ENCODE measurements around the gene HERC6.

Gene HERC6

DNA sequence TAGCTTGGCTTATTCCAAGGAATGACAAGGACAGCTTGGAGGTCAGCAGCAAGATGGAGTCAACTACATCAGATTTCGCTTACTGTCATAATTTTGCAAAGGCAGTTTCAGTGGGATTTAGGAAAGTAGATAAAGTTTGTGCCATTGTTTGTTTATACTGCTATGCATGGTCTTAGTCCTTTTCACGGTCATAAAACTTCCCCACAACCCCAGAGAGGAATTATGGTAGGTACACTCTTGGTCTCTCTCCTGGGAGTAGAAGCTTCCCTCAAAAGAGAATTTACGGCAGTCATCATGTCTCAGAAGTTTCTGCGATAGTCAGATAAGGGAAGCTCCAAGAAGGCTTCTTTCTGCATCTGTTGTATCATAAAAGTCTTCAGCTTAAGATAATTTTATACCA, 27.9 kb upstream of the HERC6 start:
- TF ChIP-seq, protein P1, sequence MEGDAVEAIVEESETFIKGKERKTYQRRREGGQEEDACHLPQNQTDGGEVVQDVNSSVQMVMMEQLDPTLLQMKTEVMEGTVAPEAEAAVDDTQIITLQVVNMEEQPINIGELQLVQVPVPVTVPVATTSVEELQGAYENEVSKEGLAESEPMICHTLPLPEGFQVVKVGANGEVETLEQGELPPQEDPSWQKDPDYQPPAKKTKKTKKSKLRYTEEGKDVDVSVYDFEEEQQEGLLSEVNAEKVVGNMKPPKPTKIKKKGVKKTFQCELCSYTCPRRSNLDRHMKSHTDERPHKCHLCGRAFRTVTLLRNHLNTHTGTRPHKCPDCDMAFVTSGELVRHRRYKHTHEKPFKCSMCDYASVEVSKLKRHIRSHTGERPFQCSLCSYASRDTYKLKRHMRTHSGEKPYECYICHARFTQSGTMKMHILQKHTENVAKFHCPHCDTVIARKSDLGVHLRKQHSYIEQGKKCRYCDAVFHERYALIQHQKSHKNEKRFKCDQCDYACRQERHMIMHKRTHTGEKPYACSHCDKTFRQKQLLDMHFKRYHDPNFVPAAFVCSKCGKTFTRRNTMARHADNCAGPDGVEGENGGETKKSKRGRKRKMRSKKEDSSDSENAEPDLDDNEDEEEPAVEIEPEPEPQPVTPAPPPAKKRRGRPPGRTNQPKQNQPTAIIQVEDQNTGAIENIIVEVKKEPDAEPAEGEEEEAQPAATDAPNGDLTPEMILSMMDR (IDR thresholded peaks at IDR 0.05; ENCODE audit: low read depth, low read length), result no peak
- TF ChIP-seq, protein P2, sequence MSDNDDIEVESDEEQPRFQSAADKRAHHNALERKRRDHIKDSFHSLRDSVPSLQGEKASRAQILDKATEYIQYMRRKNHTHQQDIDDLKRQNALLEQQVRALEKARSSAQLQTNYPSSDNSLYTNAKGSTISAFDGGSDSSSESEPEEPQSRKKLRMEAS (IDR thresholded peaks at IDR 0.05; ENCODE audit: low read depth, low read length), result no peak
- TF ChIP-seq MYC (IDR thresholded peaks at IDR 0.05; ENCODE audit: low read depth, low read length) (no peak), POLR2A (IDR thresholded peaks at IDR 0.05; ENCODE audit: extremely low read depth, insufficient read length) (no peak)
- no peak overlapping the region for H3K4me3 ChIP-seq (ENCODE audit: low read depth, low read length)
- no peak for DNase-seq (ENCODE audit: low read depth)

DNA sequence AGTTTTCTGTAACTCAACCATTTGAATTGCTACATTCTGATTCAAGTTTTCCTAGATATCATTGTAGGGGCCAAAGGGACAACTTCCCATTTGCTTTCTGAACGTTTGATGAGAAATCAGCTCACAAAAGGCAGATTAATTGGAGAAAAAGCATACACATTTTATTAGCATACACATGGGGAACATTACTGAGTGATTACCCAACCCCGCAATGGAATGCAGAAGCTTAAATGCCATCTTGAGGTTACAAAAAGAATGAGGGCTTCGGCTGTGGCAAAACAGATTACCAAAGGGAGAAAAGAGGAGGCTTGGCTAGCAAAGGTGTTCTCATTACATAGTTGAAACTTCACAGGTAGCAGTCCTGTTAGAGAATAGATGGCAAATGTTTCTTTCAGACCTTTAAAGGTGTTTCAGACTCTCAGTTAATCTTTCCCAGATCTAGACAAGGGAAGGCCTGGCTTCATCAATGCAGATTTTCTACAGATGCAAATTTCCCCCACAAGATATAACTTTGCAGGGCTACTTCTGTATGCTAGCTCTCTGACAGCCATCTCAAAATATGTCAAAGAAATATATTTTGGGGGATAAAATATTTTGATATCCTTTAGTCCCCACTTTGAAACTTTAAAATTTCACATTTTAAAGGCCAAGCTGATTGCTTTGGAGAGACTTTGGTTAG, 26.5 kb upstream of the HERC6 start:
- TF ChIP-seq, protein P2 (IDR thresholded peaks at IDR 0.05; ENCODE audit: low read depth, low read length), result no peak
- TF ChIP-seq, protein P1 (IDR thresholded peaks at IDR 0.05; ENCODE audit: low read depth, low read length), result no peak
- TF ChIP-seq POLR2A (IDR thresholded peaks at IDR 0.05; ENCODE audit: extremely low read depth, insufficient read length) (no peak), MYC (IDR thresholded peaks at IDR 0.05; ENCODE audit: low read depth, low read length) (no peak)
- no peak for DNase-seq (ENCODE audit: low read depth)
- no peak overlapping the region for H3K4me3 ChIP-seq (ENCODE audit: low read depth, low read length)

DNA sequence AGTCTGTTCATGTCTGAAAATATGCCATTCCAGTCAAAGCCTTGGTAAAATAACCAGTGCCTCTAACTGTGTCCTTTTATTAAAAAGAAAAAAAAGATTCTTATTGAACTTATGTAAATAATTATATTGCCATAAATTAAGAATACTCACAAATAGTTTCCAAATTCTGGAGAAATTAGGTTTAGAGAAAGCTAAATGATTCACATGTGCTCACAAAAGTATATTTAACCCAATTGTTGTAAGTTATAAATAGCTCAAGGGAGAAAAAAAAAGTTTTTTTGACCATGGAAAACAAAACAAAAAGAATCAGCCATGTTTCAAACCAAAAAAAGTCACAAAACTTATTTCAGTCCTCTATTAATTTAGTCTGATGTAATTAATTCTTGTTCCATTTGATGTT, 25.3 kb upstream of the HERC6 start:
- no peak overlapping the region for H3K4me3 ChIP-seq (ENCODE audit: low read depth, low read length)
- TF ChIP-seq MYC (IDR thresholded peaks at IDR 0.05; ENCODE audit: low read depth, low read length) (no peak), POLR2A (IDR thresholded peaks at IDR 0.05; ENCODE audit: extremely low read depth, insufficient read length) (no peak)
- TF ChIP-seq, protein P1 (IDR thresholded peaks at IDR 0.05; ENCODE audit: low read depth, low read length), result no peak
- no peak for DNase-seq (ENCODE audit: low read depth)

DNA sequence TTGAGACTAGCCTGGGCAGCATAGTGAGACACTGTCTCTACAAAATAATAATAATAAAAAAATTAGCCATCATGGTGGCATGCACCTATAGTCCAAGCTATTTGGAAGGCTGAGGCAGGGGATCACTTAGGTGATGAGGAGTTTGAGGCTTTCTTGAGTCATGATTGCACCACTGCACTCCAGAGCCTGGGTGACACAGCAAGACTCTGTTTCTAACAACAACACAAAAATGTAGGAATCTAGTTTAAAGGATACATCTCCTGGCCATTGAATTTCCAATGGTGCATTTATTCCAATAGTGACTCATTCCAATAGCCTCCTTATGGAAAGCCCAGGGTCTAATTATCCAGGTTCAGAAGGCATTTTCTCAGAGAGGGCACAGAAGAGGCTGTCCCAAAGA, 21.9 kb upstream of the HERC6 start:
- H3K4me3 ChIP-seq (ENCODE audit: low read depth, low read length), result no peak overlapping the region
- TF ChIP-seq MYC (IDR thresholded peaks at IDR 0.05; ENCODE audit: low read depth, low read length), result no peak
- TF ChIP-seq, protein P2 (IDR thresholded peaks at IDR 0.05; ENCODE audit: low read depth, low read length), result no peak
- no peak for DNase-seq (ENCODE audit: low read depth)

DNA sequence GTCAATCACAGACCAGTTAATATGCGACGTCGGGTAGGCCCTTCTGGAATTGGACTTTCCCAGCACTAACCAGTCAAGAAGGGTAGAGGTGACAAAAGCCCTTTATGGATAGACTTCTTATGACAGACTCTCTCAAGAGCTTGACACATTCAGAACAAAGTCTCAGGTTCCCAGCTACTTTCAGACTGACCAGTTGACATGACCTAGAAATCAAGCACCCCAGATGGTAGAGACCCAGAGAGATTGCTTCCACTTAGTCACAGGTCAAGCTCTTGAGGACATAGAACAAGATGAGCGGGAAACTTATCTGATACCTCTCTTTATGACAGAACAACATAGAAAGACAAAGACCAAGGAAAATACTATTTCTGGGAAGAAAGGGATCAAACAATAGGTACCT, 21.4 kb upstream of the HERC6 start:
- DNase-seq (ENCODE audit: low read depth), result no peak
- TF ChIP-seq, protein P2 (IDR thresholded peaks at IDR 0.05; ENCODE audit: low read depth, low read length), result no peak
- no peak for TF ChIP-seq MYC (IDR thresholded peaks at IDR 0.05; ENCODE audit: low read depth, low read length)
- TF ChIP-seq, protein P1 (IDR thresholded peaks at IDR 0.05; ENCODE audit: low read depth, low read length), result no peak
- TF ChIP-seq POLR2A (IDR thresholded peaks at IDR 0.05; ENCODE audit: extremely low read depth, insufficient read length), result no peak
- no peak overlapping the region for H3K4me3 ChIP-seq (ENCODE audit: low read depth, low read length)

DNA sequence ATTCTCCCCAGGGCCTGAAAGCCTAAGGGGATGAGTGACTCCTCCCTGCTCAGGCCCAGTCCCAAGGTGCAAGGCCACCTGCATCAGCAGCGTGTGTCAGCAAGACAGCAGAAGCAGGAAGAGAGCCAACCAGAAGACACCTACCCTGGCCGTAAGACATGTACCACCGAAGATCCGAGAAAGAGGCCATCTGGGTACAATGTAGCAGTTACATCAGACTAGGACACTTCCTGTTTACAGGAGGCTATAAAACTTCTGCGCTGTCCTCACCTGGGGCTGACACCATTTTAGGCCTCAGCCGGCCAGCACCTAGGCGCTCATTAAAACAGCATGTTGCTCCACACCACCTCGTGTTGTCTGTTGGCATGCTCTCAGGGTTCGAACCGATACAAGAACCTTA, 19.1 kb upstream of the HERC6 start:
- no peak overlapping the region for H3K4me3 ChIP-seq (ENCODE audit: low read depth, low read length)
- no peak for DNase-seq (ENCODE audit: low read depth)
- TF ChIP-seq, protein P2 (IDR thresholded peaks at IDR 0.05; ENCODE audit: low read depth, low read length), result no peak
- TF ChIP-seq, protein P1 (IDR thresholded peaks at IDR 0.05; ENCODE audit: low read depth, low read length), result no peak
- TF ChIP-seq MYC (IDR thresholded peaks at IDR 0.05; ENCODE audit: low read depth, low read length), result no peak
- no peak for TF ChIP-seq POLR2A (IDR thresholded peaks at IDR 0.05; ENCODE audit: extremely low read depth, insufficient read length)
